GM12865 (cell line): ENCODE measurements around the gene FAM222B.

Experiments used
- DNase-seq: peaks from one replicate; pipeline ENCODE4 v3.0.0; 2010; ENCODE audit warnings: low read depth
- H3K4me3 ChIP-seq: 2 replicates; pipeline ENCODE4 v1.5.1; 2011; ENCODE audit warnings: mild to moderate bottlenecking, low read depth, low read length, control low read depth
- TF ChIP-seq, protein P1 (sequence below): IDR thresholded peaks from 2 replicates; pipeline ENCODE4 v1.5.1; 2011; ENCODE audit warnings: low read length, control low read depth, low read depth, inconsistent platforms; ENCODE audit not compliant: insufficient read depth; ENCODE audit errors: missing control alignments

FAM222B gene

GRCh38 chr17:28758411-28759121 lies 84.0 kb downstream of the FAM222B start:
- TF ChIP-seq, protein P1, sequence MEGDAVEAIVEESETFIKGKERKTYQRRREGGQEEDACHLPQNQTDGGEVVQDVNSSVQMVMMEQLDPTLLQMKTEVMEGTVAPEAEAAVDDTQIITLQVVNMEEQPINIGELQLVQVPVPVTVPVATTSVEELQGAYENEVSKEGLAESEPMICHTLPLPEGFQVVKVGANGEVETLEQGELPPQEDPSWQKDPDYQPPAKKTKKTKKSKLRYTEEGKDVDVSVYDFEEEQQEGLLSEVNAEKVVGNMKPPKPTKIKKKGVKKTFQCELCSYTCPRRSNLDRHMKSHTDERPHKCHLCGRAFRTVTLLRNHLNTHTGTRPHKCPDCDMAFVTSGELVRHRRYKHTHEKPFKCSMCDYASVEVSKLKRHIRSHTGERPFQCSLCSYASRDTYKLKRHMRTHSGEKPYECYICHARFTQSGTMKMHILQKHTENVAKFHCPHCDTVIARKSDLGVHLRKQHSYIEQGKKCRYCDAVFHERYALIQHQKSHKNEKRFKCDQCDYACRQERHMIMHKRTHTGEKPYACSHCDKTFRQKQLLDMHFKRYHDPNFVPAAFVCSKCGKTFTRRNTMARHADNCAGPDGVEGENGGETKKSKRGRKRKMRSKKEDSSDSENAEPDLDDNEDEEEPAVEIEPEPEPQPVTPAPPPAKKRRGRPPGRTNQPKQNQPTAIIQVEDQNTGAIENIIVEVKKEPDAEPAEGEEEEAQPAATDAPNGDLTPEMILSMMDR = no peak
- DNase-seq = no peak
- no peak overlapping the region for H3K4me3 ChIP-seq

DNA sequence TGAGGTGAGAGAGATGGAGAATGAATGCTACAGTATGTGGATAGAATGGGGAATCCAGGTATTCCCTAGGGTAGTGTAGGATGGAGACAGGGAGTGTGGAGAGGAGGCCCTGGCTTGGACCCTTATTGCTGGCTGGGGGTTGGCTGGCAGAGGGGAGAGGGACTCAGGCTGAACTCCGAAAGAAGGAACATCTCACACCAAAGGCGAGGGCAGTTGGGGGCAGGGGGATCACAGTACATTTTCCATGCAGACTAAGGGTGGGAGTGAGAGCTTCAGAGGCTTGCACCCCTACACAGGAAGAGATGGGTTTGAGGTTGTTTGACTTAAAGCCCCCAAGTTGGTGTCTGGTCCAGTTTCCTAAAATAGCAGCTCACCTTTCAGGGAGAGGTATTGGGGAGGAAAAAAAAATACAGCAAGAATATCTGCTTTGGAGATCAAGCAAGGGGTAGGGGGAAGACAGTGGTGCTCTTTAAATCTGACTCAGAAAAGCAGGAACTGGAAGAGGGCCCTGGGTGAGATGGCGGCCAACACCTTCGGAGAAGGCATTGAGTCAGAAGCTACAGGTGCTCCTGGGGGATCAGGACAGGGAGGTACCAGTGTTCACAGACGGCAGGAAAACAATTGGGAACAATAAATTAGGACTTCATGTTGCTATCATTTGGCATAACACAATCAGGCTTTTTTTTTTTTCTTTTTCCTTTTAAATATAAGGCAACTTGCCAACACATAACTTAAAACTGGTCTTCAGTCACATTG lies 86.4 kb downstream of the FAM222B start:
- no peak for DNase-seq
- no peak overlapping the region for H3K4me3 ChIP-seq
- TF ChIP-seq, protein P1 = no peak

DNA sequence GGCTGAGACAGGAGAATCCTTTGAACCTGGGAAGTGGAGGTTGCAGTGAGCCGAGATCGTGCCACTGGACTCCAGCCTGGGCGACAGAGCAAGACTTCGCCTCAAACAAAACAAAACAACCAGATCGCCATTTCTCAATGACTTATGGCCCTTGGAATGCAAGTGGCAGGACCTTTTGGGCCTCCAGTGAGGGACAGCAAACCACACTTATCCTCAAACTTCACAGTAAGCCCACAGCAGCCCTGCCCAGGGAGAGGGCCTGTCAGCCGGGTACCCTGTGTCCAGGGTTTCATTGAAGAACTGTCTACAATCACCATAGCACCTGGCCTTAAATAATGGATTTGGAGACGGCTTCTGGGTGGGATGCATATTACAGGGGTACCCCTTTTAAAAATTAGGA lies 87.1 kb downstream of the FAM222B start:
- H3K4me3 ChIP-seq = no peak overlapping the region
- TF ChIP-seq, protein P1 = no peak
- no peak for DNase-seq

GRCh38 chr17:28751600-28752366 lies 90.8 kb downstream of the FAM222B start:
- DNase-seq = no peak
- TF ChIP-seq, protein P1 = no peak
- H3K4me3 ChIP-seq = no peak overlapping the region

- peak; percentile 95 for DNase-seq
- H3K4me3 ChIP-seq = no peak overlapping the region
- TF ChIP-seq, protein P1 = peak; percentile 100
These were observed 92.2 kb downstream of the FAM222B start for GRCh38 chr17:28750178-28751047.

DNA sequence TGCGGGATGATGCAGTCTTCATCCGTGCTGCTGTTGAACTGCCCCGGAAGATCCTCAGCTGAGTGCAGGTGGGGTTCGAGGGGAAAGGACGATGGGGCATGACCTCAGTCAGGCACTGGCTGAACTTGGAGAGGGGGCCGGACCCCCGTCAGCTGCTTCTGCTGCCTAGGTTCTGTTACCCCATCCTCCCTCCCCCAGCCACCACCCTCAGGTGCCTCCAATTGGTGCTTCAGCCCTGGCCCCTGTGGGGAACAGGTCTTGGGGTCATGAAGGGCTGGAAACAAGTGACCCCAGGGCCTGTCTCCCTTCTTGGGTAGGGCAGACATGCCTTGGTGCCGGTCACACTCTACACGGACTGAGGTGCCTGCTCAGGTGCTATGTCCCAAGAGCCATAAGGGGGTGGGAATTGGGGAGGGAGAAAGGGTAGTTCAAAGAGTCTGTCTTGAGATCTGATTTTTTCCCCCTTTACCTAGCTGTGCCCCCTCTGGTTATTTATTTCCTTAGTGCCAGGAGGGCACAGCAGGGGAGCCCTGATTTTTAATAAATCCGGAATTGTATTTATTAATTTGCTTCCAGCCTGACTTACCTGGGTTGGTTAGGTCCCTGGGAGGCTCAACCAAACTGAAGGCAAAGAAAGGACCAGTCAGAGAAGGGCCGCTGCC lies 92.9 kb downstream of the FAM222B start:
- peak; percentile 19 for DNase-seq
- H3K4me3 ChIP-seq = no peak overlapping the region
- TF ChIP-seq, protein P1 = no peak
